Astrocyte of the spinal cord (primary cell): ENCODE data around the gene MED13.

Experiments
- DNase-seq: peaks from one replicate; pipeline ENCODE4 v3.0.0; 2011; ENCODE audit warnings: low read depth, low spot score
- H3K4me3 ChIP-seq: 2 replicates; pipeline ENCODE4 v1.5.1; 2011; ENCODE audit warnings: low read depth, mild to moderate bottlenecking, low read length, moderate library complexity
- CTCF ChIP-seq: IDR thresholded peaks from 2 replicates; pipeline ENCODE4 v1.5.1; 2012; ENCODE audit warnings: low read depth, mild to moderate bottlenecking, low read length, inconsistent platforms
- in situ Hi-C: cut with HindIII; loops from 2 replicates; pipeline ENCODE4 v1.10.0; 2017; ENCODE audit warnings: low sequenced_read_pairs

Gene MED13

GRCh38 chr17:62090021-62090824 is 25.1 kb upstream of the MED13 start:
- H3K4me3 ChIP-seq = no peak overlapping the region
- TF ChIP-seq CTCF = no peak
- DNase-seq = no peak
- in situ Hi-C loops = no loop called here

GRCh38 chr17:62089334-62089733 is 24.3 kb upstream of the MED13 start:
- in situ Hi-C loops = no loop called here
- DNase-seq = no peak
- H3K4me3 ChIP-seq = no peak overlapping the region
- no peak for TF ChIP-seq CTCF

GRCh38 chr17:62086737-62087136 is 21.7 kb upstream of the MED13 start:
- DNase-seq = no peak
- TF ChIP-seq CTCF = no peak
- no peak overlapping the region for H3K4me3 ChIP-seq
- in situ Hi-C loops = no loop called here

- in situ Hi-C loops = no loop called here
- no peak overlapping the region for H3K4me3 ChIP-seq
- DNase-seq = peak; percentile 73
- TF ChIP-seq CTCF = no peak
Measured at GRCh38 chr17:62085511-62086408, 20.7 kb upstream of the MED13 start.

- TF ChIP-seq CTCF = no peak
- in situ Hi-C loops = no loop called here
Measured at GRCh38 chr17:62084585-62084984, 19.5 kb upstream of the MED13 start.

GRCh38 chr17:62083651-62084050 is 18.6 kb upstream of the MED13 start:
- in situ Hi-C loops = no loop called here
- no peak overlapping the region for H3K4me3 ChIP-seq
- no peak for TF ChIP-seq CTCF
- no peak for DNase-seq

More at GRCh38 chr17:62084585-62084984, 19.5 kb upstream of the MED13 start:
- no peak overlapping the region for H3K4me3 ChIP-seq
- no peak for DNase-seq
